Tibial nerve (tissue), 3 donors: ENCODE data around the gene NYAP2.

Source experiments
- CTCF ChIP-seq, 5 experiments: fragments of 200-600 bp in 3 of 5; fragments of 450-650 bp in 2 of 5; sonication (generic) in 3 of 5; IDR thresholded peaks; one replicate each; pipeline ENCODE4 v1.5.1; 2016 to 2019; ENCODE audit warnings: antibody characterized with exemption in 5 of 5, mild to moderate bottlenecking in 3 of 5, moderate library complexity in 2 of 5
- POLR2A ChIP-seq, 2 donors: fragments of 450-650 bp; IDR thresholded peaks; one replicate each; pipeline ENCODE4 v1.6.1; 2017; ENCODE audit warnings: antibody characterized with exemption in 2 of 2, mild to moderate bottlenecking in 2 of 2, moderate library complexity in 2 of 2

- TF ChIP-seq CTCF (IDR thresholded peaks at IDR 0.05) (no peak), POLR2A (IDR thresholded peaks at IDR 0.05) (no peak)
Observed at GRCh38 chr2:225416616-225417367, 17.3 kb downstream of the NYAP2 start.
